WTC11 (cell line): Measurements from ENCODE around the gene VSIG1. TPM values are rescaled to one million over a fixed set of nuclear protein-coding genes. Genes with fewer than 3 reads are reported as not detected.

Source experiments
- ATAC-seq: fragments of 200-7000 bp; cut with Tn5 transposase; 2 replicates; pipeline ENCODE4 v1.10.0; 2021; ENCODE audit warnings: mild to moderate bottlenecking, moderate library complexity
- CTCF ChIA-PET: fragments of 300-600 bp; sonication (Branson Sonifier 250); formaldehyde crosslinking; loops from one replicate; lab custom pipeline; 2021; ENCODE audit warnings: antibody characterized with exemption; lab: Charles Lee
- POLR2A ChIA-PET: fragments of 350-600 bp; sonication (Branson Sonifier 250); formaldehyde crosslinking; loops from one replicate; lab custom pipeline; 2021; ENCODE audit warnings: antibody characterized with exemption; lab: Charles Lee
- DNase-seq: peaks from one replicate; pipeline ENCODE4 v3.0.0; 2021; ENCODE audit warnings: low spot score
- H3K27ac Mint-ChIP-seq: 2 replicates; pipeline ENCODE4 v1.8.0; 2021; ENCODE audit warnings: mixed read lengths
- H3K27me3 Mint-ChIP-seq: 2 replicates; pipeline ENCODE4 v1.8.0; 2021; ENCODE audit warnings: low read depth, mild to moderate bottlenecking, moderate library complexity, mixed read lengths
- H3K36me3 Mint-ChIP-seq: 2 replicates; pipeline ENCODE4 v1.8.0; 2021; ENCODE audit warnings: mixed read lengths
- H3K4me1 Mint-ChIP-seq: 2 replicates; pipeline ENCODE4 v1.8.0; 2022; ENCODE audit warnings: mixed read lengths
- H3K4me3 Mint-ChIP-seq: 2 replicates; pipeline ENCODE4 v1.8.0; 2021; ENCODE audit warnings: mild to moderate bottlenecking, moderate library complexity, mixed read lengths
- H3K9me3 Mint-ChIP-seq: 2 replicates; pipeline ENCODE4 v1.8.0; 2021; ENCODE audit warnings: mixed read lengths
- CREB1 ChIP-seq: sonication (generic); formaldehyde crosslinking; IDR thresholded peaks from 2 replicates; pipeline ENCODE4 v1.8.0; 2023; ENCODE audit warnings: mild to moderate bottlenecking, missing genetic modification reagents
- CREM ChIP-seq: sonication (generic); formaldehyde crosslinking; IDR thresholded peaks from 2 replicates; pipeline ENCODE4 v1.8.1; 2022; ENCODE audit warnings: mild to moderate bottlenecking, missing genetic modification reagents, moderate library complexity
- CTCF ChIP-seq: fragments of 200-600 bp; IDR thresholded peaks from 2 replicates; pipeline ENCODE4 v1.8.0; 2022; ENCODE audit warnings: antibody characterized with exemption
- FOXP1 ChIP-seq: sonication (generic); formaldehyde crosslinking; IDR thresholded peaks from 2 replicates; pipeline ENCODE4 v1.8.0; 2022; ENCODE audit warnings: missing genetic modification reagents, mild to moderate bottlenecking, moderate library complexity, borderline replicate concordance
- GTF2I ChIP-seq: fragments of 250-450 bp; sonication (Bioruptor Pico); conservative IDR thresholded peaks from 2 replicates; pipeline ENCODE4 v1.4.0; 2021; ENCODE audit warnings: mild to moderate bottlenecking
- JAZF1 ChIP-seq: fragments of 250-450 bp; sonication (Bioruptor Pico); IDR thresholded peaks from 2 replicates; pipeline ENCODE4 v1.9.0; 2021; ENCODE audit warnings: moderate library complexity, mild to moderate bottlenecking, inconsistent platforms
- MYBL2 ChIP-seq: sonication (generic); formaldehyde crosslinking; IDR thresholded peaks from 2 replicates; pipeline ENCODE4 v1.8.1; 2023; ENCODE audit warnings: mild to moderate bottlenecking, moderate library complexity, missing genetic modification reagents
- PREB ChIP-seq: sonication (generic); formaldehyde crosslinking; IDR thresholded peaks from 2 replicates; pipeline ENCODE4 v1.8.1; 2022; ENCODE audit warnings: mild to moderate bottlenecking, missing genetic modification reagents, moderate library complexity, borderline replicate concordance
- SMAD4 ChIP-seq: sonication (generic); formaldehyde crosslinking; IDR thresholded peaks from 2 replicates; pipeline ENCODE4 v1.8.0; 2022; ENCODE audit warnings: mild to moderate bottlenecking, missing genetic modification reagents
- SOX15 ChIP-seq: fragments of 250-450 bp; sonication (Bioruptor Pico); IDR thresholded peaks from 2 replicates; pipeline ENCODE4 v1.9.0; 2021; ENCODE audit warnings: mild to moderate bottlenecking
- ZBTB21 ChIP-seq: sonication (generic); formaldehyde crosslinking; IDR thresholded peaks from 2 replicates; pipeline ENCODE4 v1.8.1; 2023; ENCODE audit warnings: mild to moderate bottlenecking, missing genetic modification reagents, borderline replicate concordance
- ZNF138 ChIP-seq: sonication (generic); formaldehyde crosslinking; conservative IDR thresholded peaks from 2 replicates; pipeline ENCODE4 v1.8.1; 2022; ENCODE audit warnings: mild to moderate bottlenecking, moderate library complexity, missing genetic modification reagents
- ZNF219 ChIP-seq: sonication (generic); formaldehyde crosslinking; IDR thresholded peaks from 2 replicates; pipeline ENCODE4 v1.8.0; 2023; ENCODE audit warnings: missing genetic modification reagents, mild to moderate bottlenecking, borderline replicate concordance
- ZNF263 ChIP-seq: sonication (generic); formaldehyde crosslinking; IDR thresholded peaks from 2 replicates; pipeline ENCODE4 v1.8.1; 2022; ENCODE audit warnings: low read depth, mild to moderate bottlenecking, moderate library complexity, missing genetic modification reagents
- ZNF425 ChIP-seq: fragments of 250-450 bp; sonication (Bioruptor Pico); conservative IDR thresholded peaks from 2 replicates; pipeline ENCODE4 v1.9.0; 2021; ENCODE audit warnings: mild to moderate bottlenecking
- ZNF671 ChIP-seq: fragments of 250-450 bp; sonication (Bioruptor Pico); IDR thresholded peaks from 2 replicates; pipeline ENCODE4 v1.8.0; 2021; ENCODE audit warnings: mild to moderate bottlenecking
- total RNA-seq: library from RNA; stranded (reverse); gene quantifications from 3 replicates; pipeline ENCODE4 v1.2.3, GENCODE V29; 2021
- TF ChIP-seq, protein P1 (sequence below): sonication (generic); formaldehyde crosslinking; IDR thresholded peaks from 2 replicates; pipeline ENCODE4 v1.8.1; 2022; ENCODE audit warnings: low read depth, mild to moderate bottlenecking, moderate library complexity, missing genetic modification reagents, borderline replicate concordance
- TF ChIP-seq, protein P2 (sequence below): sonication (generic); formaldehyde crosslinking; IDR thresholded peaks from 2 replicates; pipeline ENCODE4 v1.8.1; 2023; ENCODE audit warnings: mild to moderate bottlenecking, moderate library complexity, missing genetic modification reagents
- TF ChIP-seq, protein P3 (sequence below): sonication (generic); formaldehyde crosslinking; IDR thresholded peaks from 2 replicates; pipeline ENCODE4 v1.8.1; 2023; ENCODE audit warnings: mild to moderate bottlenecking, missing genetic modification reagents, moderate library complexity

Gene VSIG1
- total RNA-seq, 1 experiment from 2014 or later = 1.2 TPM

GRCh38 chrX:108064001-108064400 is 19.1 kb downstream of the VSIG1 start (continued):
- TF ChIP-seq PREB (CRISPR knock-in tag) (no peak), GTF2I (CRISPR knock-in tag) (no peak), ZNF671 (CRISPR knock-in tag) (no peak), ZNF263 (no peak), CTCF (no peak), FOXP1 (CRISPR knock-in tag) (no peak), ZBTB21 (CRISPR knock-in tag) (no peak), CREM (no peak), SMAD4 (CRISPR knock-in tag) (no peak), MYBL2 (no peak), ZNF425 (CRISPR knock-in tag) (no peak)
- TF ChIP-seq, protein P1, sequence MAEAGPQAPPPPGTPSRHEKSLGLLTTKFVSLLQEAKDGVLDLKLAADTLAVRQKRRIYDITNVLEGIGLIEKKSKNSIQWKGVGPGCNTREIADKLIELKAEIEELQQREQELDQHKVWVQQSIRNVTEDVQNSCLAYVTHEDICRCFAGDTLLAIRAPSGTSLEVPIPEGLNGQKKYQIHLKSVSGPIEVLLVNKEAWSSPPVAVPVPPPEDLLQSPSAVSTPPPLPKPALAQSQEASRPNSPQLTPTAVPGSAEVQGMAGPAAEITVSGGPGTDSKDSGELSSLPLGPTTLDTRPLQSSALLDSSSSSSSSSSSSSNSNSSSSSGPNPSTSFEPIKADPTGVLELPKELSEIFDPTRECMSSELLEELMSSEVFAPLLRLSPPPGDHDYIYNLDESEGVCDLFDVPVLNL (CRISPR knock-in tag) = no peak

DNA sequence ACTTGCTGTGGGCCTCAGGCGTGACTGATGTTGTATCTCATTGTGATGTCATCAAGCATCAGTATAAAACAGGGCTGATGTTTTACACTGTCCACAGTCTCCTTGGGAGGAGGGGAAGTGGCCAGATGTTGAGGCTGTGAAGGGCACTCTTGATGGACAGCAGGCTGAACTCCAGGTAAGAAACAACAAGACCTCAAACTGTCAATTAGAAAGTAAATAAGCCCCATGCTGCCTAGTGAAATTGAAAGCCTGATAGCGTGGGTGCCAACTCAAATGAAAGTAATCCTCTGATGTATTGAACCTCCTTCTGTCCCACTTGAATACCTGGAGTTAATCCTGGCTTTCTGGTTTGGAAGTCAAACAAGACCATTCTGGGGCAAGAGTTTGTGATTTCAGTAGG is 19.7 kb downstream of the VSIG1 start:
- no peak for ATAC-seq
- Mint-ChIP-seq H3K4me3 (no peak overlapping the region), H3K9me3 (no peaks in the 10 kb centered on the region), H3K4me1 (peaks cover 9% of the 10 kb centered on the region), H3K27ac (no peak overlapping the region), H3K36me3 (no peaks in the 10 kb centered on the region), H3K27me3 (peaks cover 4% of the 10 kb centered on the region; the same call in 1 of the 2 replicates)
- no peak for TF ChIP-seq ZNF219 (CRISPR knock-in tag)
- no peak for TF ChIP-seq CREB1
- TF ChIP-seq, protein P2, sequence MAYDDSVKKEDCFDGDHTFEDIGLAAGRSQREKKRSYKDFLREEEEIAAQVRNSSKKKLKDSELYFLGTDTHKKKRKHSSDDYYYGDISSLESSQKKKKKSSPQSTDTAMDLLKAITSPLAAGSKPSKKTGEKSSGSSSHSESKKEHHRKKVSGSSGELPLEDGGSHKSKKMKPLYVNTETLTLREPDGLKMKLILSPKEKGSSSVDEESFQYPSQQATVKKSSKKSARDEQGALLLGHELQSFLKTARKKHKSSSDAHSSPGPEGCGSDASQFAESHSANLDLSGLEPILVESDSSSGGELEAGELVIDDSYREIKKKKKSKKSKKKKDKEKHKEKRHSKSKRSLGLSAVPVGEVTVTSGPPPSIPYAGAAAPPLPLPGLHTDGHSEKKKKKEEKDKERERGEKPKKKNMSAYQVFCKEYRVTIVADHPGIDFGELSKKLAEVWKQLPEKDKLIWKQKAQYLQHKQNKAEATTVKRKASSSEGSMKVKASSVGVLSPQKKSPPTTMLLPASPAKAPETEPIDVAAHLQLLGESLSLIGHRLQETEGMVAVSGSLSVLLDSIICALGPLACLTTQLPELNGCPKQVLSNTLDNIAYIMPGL (CRISPR knock-in tag) = no peak
- TF ChIP-seq, protein P3, sequence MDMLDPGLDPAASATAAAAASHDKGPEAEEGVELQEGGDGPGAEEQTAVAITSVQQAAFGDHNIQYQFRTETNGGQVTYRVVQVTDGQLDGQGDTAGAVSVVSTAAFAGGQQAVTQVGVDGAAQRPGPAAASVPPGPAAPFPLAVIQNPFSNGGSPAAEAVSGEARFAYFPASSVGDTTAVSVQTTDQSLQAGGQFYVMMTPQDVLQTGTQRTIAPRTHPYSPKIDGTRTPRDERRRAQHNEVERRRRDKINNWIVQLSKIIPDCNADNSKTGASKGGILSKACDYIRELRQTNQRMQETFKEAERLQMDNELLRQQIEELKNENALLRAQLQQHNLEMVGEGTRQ (CRISPR knock-in tag) = no peak
- TF ChIP-seq ZNF138 (CRISPR knock-in tag) = no peak
- TF ChIP-seq SOX15 (CRISPR knock-in tag) = no peak
- no peak for TF ChIP-seq JAZF1 (CRISPR knock-in tag)
- no peak for DNase-seq
- ChIA-PET POLR2A (no interaction called here), CTCF (no interaction called here)
